Esophagus mucosa (tissue), 1 donor: Measurements from ENCODE around the gene DLG3. TPM values are rescaled to one million over a fixed set of nuclear protein-coding genes. Genes with fewer than 3 reads are reported as not detected.

ENCODE experiments used
- ATAC-seq: fragments of 200-7000 bp; cut with Tn5 transposase; one replicate; pipeline ENCODE4 v1.9.1; 2020
- total RNA-seq: library from RNA; stranded (reverse); gene quantifications from one replicate; pipeline ENCODE4 v1.2.4, GENCODE V29; 2023
- donor health status: DM: yes; HTN: yes; CAD: no.

DLG3 gene
- total RNA-seq, 1 donor from 2014 or later, result 36.4 TPM

DNA sequence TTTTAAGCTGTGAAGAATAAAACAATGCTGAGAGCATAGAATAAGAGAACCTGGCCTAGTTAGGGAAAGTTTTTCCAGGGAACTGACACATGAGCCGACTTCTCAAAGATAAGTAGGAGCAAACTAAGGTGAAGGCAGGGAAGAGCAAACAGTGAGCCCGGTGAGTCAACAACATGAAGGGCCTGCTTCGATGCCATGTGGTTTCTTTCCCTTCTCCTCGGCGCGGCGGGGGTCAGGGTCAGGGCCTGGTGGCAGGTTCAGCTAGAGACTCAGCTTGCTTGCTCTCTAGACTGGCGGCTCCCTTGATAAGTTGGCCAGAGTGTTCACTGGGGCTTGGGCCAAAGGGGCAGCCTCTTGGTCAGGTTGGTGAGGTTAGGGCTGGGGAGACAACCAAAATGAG, 81.1 kb downstream of the DLG3 start:
- ATAC-seq, result no peak

- no peak for ATAC-seq
Measured at GRCh38 chrX:70527053-70527452, 82.4 kb downstream of the DLG3 start.

- no peak for ATAC-seq
Measured at GRCh38 chrX:70527610-70528345, 83.1 kb downstream of the DLG3 start.

DNA sequence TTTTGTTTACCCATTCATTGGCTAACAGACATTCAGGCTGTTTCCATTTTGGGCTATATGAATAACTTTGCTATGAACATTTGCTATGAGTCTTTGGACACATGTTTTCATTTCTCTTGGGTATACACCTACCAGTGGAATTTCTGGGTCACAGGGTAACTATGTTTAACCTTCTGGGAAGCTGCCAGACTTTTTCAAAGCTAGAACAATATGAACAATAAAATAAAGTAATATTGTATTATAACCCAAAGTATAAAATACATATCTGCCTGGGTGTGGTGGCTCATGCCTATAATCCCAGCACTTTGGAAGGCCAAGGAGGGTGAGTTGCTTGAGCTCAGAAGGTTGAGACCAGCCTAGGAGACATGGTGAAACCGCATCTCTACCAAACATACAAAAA, 90.6 kb downstream of the DLG3 start:
- ATAC-seq, result no peak

- ATAC-seq, result no peak
Measured at GRCh38 chrX:70549429-70549828, 104.8 kb downstream of the DLG3 start.

DNA sequence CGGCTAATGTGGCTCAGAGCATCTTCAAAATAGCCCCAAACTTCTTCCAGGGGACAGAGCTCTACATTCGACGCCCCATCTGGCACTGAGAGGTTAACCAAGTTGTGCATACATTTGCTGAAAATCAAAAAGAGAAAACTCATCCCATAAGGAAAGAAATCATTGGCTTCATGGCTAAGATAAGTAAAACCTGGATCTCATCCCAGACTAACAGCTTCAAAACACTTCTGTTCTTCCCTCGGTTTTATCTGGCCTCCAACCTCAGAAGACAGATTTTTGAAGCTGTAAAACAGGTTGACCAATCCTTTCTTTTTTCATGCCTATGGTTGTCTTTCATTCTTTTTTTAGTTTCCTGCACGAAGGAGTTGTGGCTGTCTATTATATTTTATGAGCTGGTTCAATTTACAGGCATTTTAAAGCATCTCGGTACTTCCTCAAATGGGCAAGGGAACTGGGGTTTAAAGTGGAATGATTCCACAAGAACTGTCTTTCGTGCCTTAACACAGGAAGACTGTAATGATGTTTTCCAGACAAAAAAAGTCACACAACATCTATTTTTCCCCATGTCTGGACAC, 107.6 kb downstream of the DLG3 start:
- no peak for ATAC-seq

GRCh38 chrX:70553516-70553915, 108.9 kb downstream of the DLG3 start:
- ATAC-seq, result no peak

DNA sequence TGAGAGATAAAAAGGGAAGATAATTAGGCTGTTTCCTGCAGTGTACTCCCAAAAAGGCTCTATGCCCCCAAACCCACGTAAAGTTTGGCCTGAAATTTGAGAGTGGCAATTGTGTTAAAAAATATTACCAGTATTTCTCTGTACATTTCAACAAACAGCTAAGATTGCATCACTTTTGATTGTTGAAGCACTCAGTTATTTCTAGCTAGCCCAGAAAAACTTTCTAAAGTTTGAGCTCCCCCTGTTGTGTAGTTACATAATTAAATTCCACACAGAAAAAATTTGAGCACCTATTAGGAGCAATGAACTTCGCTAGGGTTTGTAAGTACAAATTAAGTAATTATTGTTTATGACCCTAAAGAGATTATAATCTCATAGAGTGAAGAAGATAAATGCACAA, 109.4 kb downstream of the DLG3 start:
- no peak for ATAC-seq

DNA sequence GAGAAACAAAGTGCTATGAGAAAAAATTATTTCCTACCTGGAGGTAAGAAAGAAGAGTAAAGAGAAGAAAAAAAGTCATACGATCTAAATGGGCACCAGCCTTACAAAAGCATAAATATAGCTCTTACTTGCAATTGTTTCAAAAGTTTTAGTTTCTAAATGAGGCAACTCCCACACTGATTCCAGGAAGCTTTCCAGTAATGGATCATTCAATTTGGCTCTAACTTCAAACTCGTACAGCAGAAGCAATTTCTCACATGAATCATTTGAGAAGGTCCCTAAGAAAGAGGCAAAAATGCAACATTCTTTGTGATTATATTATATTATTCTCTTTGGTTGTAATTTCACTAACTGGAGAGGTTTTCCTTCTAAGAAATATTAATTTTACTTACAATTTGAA, 109.9 kb downstream of the DLG3 start:
- ATAC-seq, result no peak

GRCh38 chrX:70554948-70555347, 110.3 kb downstream of the DLG3 start:
- no peak for ATAC-seq

Other genes starting within 250 kb of the DLG3 start
- gene AWAT1, start 210.2 kb upstream of the DLG3 start, total RNA-seq, result not detected
- gene P2RY4, start 184.6 kb upstream of the DLG3 start, total RNA-seq, result 0.20 TPM
- gene ARR3, start 176.5 kb upstream of the DLG3 start, total RNA-seq, result not detected
- gene RAB41, start 162.7 kb upstream of the DLG3 start, total RNA-seq, result not detected
- 44.7 TPM for gene PDZD11, start 154.9 kb upstream of the DLG3 start, total RNA-seq
- 9.4 TPM for gene KIF4A, start 154.7 kb upstream of the DLG3 start, total RNA-seq
- 0.96 TPM for gene GDPD2, start 21.5 kb upstream of the DLG3 start, total RNA-seq